ENCODE results near the gene DAZAP1.

GRCh38 chr19:1425102-1425837, 17.9 kb downstream of the DAZAP1 start:
- no peak for TF ChIP-seq EZH2 (IDR thresholded peaks at IDR 0.05; ENCODE audit: insufficient read depth, poor library complexity, severe bottlenecking)
- no peak for TF ChIP-seq EZH2phosphoT487 (IDR thresholded peaks at IDR 0.05; ENCODE audit: insufficient read depth, low read depth)
